Fibroblast of skin of left quadriceps (primary cell): ENCODE measurements around the gene SIRT2.
"Not testable (repeated sequence)": the region's sequence is repeated elsewhere in the genome, so short reads cannot be mapped to it uniquely, and the experiment has no call there.

Experiments
- DNase-seq, 2 experiments: peaks; one replicate each; pipeline ENCODE4 v3.0.0-alpha.2; 2013; ENCODE audit warnings: low read depth in 2 of 2

Gene SIRT2

DNA sequence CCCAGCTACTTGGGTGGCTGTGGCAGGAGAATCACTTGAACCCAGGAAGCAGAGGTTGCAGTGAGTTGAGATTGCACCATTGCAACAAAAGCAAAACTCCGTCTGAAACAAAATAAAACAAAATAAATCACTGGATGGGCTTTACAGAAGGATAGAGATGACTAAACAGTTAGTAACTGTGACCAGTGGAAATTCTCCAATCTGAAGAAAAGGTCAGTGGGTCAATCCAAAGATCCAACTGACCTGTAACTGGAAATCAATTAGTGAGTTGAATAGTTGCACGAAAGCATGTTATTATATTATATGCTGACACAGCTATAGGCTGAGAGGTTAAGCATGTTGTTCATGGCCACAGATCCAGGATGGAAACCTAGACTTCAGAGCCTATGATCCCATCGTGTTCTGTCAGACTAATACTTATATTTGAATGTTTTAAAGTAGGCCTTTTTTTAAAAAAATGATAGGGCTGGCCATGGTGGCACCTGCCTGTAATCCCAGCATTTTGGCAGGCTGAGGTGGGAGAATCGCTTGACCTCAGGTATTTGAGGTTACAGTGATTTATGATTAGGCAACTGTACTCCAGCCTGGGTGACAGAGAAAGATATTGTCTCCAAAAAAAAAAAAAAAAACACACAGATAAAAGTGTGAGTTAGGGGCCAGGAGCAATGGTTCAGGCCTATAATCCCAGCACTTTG is 69.2 kb downstream of the SIRT2 start:
- DNase-seq = no peak

DNA sequence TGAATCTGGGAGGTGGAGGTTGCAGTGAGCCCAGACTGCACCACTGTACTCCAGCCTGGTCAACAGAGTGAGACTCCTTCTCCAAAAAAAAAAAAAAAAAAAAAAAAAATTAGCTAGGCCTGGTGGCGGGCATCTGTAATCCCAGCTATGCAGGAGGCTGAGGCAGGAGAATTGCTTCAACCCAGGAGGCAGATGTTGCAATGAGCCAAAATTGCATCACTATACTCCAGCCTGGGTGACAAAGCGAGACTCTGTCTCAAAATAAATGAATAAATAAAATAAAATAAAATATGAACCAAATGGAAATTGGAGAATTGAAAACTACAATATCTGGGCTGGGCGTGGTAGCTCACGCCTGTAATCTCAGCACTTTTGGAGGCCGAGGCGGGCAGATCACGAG is 70.2 kb downstream of the SIRT2 start:
- DNase-seq = not testable (repeated sequence)
